K562 (cell line): ENCODE data around the gene DIPK1B. TPM values are rescaled to one million over a fixed set of nuclear protein-coding genes. Genes with fewer than 3 reads are reported as not detected.

Experiments used
- CHD2 ChIP-seq: IDR thresholded peaks from 2 replicates; pipeline ENCODE4 v1.6.1; 2011; ENCODE audit warnings: low read depth, low read length
- ETS1 ChIP-seq: conservative IDR thresholded peaks from 2 replicates; pipeline ENCODE4 v1.6.1; 2011; ENCODE audit warnings: low read depth, mild to moderate bottlenecking, low read length; ENCODE audit not compliant: control insufficient read depth
- FIP1L1 ChIP-seq: fragments of 200-400 bp; formaldehyde crosslinking; IDR thresholded peaks from 2 replicates; pipeline ENCODE4 v1.6.1; 2018; ENCODE audit warnings: mild to moderate bottlenecking, low read depth, low read length; ENCODE audit not compliant: poor library complexity, severe bottlenecking
- FOXP4 ChIP-seq: sonication (generic); formaldehyde crosslinking; IDR thresholded peaks from 2 replicates; pipeline ENCODE4 v1.8.0; 2022; ENCODE audit warnings: mild to moderate bottlenecking, missing genetic modification reagents, borderline replicate concordance
- HBP1 ChIP-seq: fragments of 450-650 bp; formaldehyde crosslinking; IDR thresholded peaks from 2 replicates; pipeline ENCODE4 v1.4.0; 2022; ENCODE audit warnings: missing genetic modification characterization
- HNRNPL ChIP-seq: fragments of 200-400 bp; formaldehyde crosslinking; IDR thresholded peaks from 2 replicates; pipeline ENCODE4 v1.6.1; 2017; ENCODE audit warnings: low read depth, mild to moderate bottlenecking, low read length
- HOMEZ ChIP-seq: fragments of 250-450 bp; sonication (Bioruptor Pico); IDR thresholded peaks from 2 replicates; pipeline ENCODE4 v1.4.0; 2020; ENCODE audit warnings: mild to moderate bottlenecking, moderate library complexity
- MCM5 ChIP-seq: fragments of 450-650 bp; IDR thresholded peaks from 2 replicates; pipeline ENCODE4 v1.6.1; 2016; ENCODE audit warnings: low read depth
- MECOM ChIP-seq: fragments of 250-450 bp; sonication (Bioruptor Pico); IDR thresholded peaks from 2 replicates; pipeline ENCODE4 v1.8.0; 2022; ENCODE audit warnings: inconsistent platforms
- MTA1 ChIP-seq: fragments of 450-650 bp; IDR thresholded peaks from 2 replicates; pipeline ENCODE4 v1.6.1; 2017; ENCODE audit warnings: borderline replicate concordance
- PML ChIP-seq: IDR thresholded peaks from 2 replicates; pipeline ENCODE4 v1.6.1; 2012; ENCODE audit warnings: low read length, inconsistent platforms
- POLR2AphosphoS5 ChIP-seq: IDR thresholded peaks from 2 replicates; pipeline ENCODE4 v1.6.1; 2011; ENCODE audit warnings: mild to moderate bottlenecking, low read depth, low read length, moderate library complexity; ENCODE audit not compliant: control insufficient read depth, insufficient read depth
- PRMT5 ChIP-seq: sonication (generic); formaldehyde crosslinking; IDR thresholded peaks from 2 replicates; pipeline ENCODE4 v1.5.0; 2020; ENCODE audit warnings: missing genetic modification reagents
- RBFOX2 ChIP-seq: fragments of 200-400 bp; formaldehyde crosslinking; IDR thresholded peaks from 2 replicates; pipeline ENCODE4 v1.6.1; 2017; ENCODE audit warnings: low read depth, mild to moderate bottlenecking, low read length, moderate library complexity
- SMARCB1 ChIP-seq: IDR thresholded peaks from 2 replicates; pipeline ENCODE4 v1.6.1; 2011; ENCODE audit warnings: improper control_type of control experiment, low read depth; ENCODE audit not compliant: insufficient read length
- STAG1 ChIP-seq: sonication (generic); formaldehyde crosslinking; IDR thresholded peaks from 2 replicates; pipeline ENCODE4 v1.5.0; 2020; ENCODE audit warnings: missing genetic modification reagents, borderline replicate concordance
- TRIM28 ChIP-seq: fragments of 450-650 bp; IDR thresholded peaks from 2 replicates; pipeline ENCODE4 v1.6.1; 2017
- ZBTB33 ChIP-seq: sonication (generic); formaldehyde crosslinking; IDR thresholded peaks from 2 replicates; pipeline ENCODE4 v1.8.1; 2023; ENCODE audit warnings: mild to moderate bottlenecking, missing genetic modification reagents
- polyA plus RNA-seq, 8 experiments: library from polyadenylated mRNA; depleted of rRNA in 4 of 8; stranded (reverse) in 5 of 8; unstranded in 3 of 8; fragments of >200 nt; fragmentation: Nextera tagmentation in 2 of 8; fragmentation: Illumina TruSeq in 1 of 8; extraction: Ambion mirVana in 2 of 8; extraction: Trizol in 1 of 8; gene quantifications; 2 replicates each; pipeline versions ENCODE4 v1.2.1 to v1.2.3, GENCODE V29; 2011 to 2014; ENCODE audit warnings: inconsistent platforms in 1 of 8, missing spikeins in 1 of 8
- total RNA-seq, 7 experiments: library from RNA; depleted of rRNA in 6 of 7; stranded (reverse); fragments of >200 nt in 6 of 7; fragmentation: Illumina TruSeq in 2 of 7; extraction: Trizol in 2 of 7; gene quantifications; 2 replicates each; pipeline versions ENCODE4 v1.2.1 to v1.2.3, GENCODE V29; 2011 to 2021; ENCODE audit warnings: low replicate concordance in 1 of 7

Gene DIPK1B
- total and polyA plus RNA-seq, 9 of the 15 experiments (the other 6 are each of a cell fraction or from before 2014, with no cell fraction given): 0.08 to 22.3 (median 5.9) TPM

- TF ChIP-seq FOXP4 (CRISPR knock-in tag): no peak
- TF ChIP-seq ZBTB33: peak; percentile 69; the same call in 1 of the 2 replicates
- peak; percentile 61 for TF ChIP-seq RBFOX2
- 0 out of 2 replicates have a peak, but pooled peaks have one; percentile 4 for TF ChIP-seq ETS1
- TF ChIP-seq CHD2: peak; percentile 36; the same call in 1 of the 2 replicates
- TF ChIP-seq HBP1 (CRISPR knock-in tag): peak; percentile 4; the same call in 1 of the 2 replicates
- peak; percentile 44; the same call in 1 of the 2 replicates for TF ChIP-seq POLR2AphosphoS5
- no peak for TF ChIP-seq STAG1 (CRISPR knock-in tag)
- peak; percentile 89 for TF ChIP-seq HNRNPL
- TF ChIP-seq TRIM28: no peak
- TF ChIP-seq HOMEZ (CRISPR knock-in tag): no peak
- no peak for TF ChIP-seq MECOM (CRISPR knock-in tag)
- TF ChIP-seq PRMT5 (CRISPR knock-in tag): no peak
- TF ChIP-seq FIP1L1: peak; percentile 90
- TF ChIP-seq MCM5: no peak
- TF ChIP-seq PML: no peak; the same call in 1 of the 2 replicates
- TF ChIP-seq SMARCB1: no peak
- no peak for TF ChIP-seq MTA1
These were observed 11.1 kb downstream of the DIPK1B start (continued) for GRCh38 chr9:136723362-136723976.
